ENCODE measurements around the gene CERCAM.
"Not testable (repeated sequence)": the region's sequence is repeated elsewhere in the genome, so short reads cannot be mapped to it uniquely, and the experiment has no call there.

The CERCAM gene

DNA sequence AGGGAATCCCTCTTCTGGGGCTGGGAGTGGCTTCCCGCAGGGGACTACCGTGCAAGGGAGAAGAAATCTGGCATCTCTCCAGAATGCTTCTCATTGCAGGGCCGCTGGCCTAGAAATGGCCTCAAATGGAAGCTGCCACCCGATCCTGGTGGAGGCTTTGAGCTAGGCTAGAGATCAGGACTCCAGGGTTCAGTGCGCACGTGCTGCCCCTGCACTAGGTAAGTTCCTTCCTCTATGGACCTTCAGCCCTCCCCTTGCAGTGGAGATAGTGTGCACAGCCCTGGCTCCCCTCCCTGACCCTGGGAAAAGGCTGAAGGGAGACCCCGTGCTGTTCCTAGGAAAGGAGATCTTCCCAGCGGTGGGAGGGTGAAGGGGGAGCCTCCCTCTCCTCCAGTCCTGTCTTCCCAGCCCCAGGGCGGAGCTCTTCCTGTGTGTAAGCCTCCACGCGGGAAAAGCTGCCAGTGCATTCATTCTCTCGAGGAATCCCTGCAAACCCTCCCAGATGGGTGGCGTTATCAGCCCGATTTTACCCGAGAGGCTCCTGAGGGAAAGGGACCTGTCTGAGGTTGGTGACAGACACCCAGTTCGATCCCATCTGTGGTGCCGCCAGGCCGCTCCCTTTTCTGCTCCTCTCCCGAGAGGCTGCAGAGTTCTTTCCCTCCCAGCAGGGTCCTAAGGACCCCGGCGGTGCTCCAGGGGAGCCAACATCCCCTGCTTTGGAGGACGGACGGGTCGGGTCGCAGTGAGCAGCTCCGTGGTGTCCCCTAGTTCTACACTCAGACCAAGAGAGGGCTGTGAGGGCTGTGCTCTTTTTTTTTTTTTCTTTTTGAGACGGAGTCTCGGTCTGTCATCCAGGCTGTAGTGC lies 1.4 kb upstream of the CERCAM start:
- no peak for DNase-seq

DNA sequence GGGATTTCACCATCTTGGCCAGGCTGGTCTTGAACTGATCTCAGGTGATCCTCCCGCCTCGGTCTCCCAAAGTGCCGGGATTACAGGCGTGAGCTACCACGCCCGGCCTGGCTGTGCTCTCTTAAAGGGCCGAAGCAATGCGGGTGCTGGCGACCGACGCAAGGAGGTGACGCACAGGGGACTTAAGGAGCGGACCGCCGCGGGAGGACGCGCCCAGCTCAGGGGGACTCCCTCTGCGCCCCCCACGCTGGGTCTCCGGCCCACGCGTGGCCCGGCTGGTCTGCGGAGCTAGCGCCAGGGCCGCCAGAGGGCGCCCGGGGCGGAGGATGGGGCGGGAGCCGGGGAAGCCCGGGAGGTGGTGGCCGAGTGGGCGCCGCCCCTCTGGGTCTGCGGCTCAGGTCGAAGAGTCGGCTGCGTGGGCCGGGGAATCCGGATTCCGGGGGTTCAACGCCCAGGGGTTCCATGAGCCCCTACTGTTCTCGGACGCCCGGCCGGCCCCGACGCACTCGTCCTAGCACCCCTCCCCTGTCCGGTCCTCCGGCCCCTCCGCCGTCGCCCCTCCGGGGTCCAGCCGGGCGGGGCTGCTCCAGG lies 502 bp upstream of the CERCAM start:
- peak; percentile 45 for DNase-seq

- DNase-seq, result no peak
Measured at GRCh38 chr9:128421482-128421996, 882 bp downstream of the CERCAM start.

DNA sequence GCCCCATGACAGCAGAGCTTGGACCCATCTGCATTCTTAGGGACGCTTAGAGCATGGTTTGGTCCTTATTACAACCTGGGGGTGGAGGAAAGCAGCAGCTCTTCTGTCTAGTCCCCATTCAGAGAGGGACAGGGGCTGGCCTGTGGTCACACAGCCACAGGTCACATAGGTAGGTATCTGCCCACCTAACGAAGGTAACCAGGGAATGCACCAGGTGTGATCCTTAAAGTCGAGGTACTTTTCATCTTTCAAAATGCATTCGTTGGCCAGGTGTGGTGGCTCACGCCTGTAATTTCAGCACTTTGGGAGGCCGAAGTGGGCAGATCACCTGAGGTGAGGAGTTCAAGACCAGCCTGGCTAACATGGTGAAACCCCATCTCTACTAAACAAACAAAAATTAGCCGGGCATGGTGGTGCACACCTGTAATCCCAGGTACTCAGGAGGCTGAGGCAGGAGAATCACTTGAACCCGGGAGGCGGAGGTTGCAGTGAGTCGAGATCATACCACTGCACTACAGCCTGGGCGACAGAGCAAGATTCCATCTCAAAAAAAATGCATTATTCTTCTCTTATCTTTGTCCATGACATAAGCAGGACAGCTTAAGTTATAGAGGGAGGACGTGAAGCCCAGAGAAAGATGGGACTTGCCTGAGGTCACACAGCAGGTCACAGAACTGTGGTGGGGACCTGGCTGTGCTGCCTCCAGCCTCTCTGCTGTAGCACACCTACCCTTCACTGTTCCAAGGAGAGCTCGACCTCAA lies 1.5 kb downstream of the CERCAM start:
- DNase-seq, result not testable (repeated sequence)

DNA sequence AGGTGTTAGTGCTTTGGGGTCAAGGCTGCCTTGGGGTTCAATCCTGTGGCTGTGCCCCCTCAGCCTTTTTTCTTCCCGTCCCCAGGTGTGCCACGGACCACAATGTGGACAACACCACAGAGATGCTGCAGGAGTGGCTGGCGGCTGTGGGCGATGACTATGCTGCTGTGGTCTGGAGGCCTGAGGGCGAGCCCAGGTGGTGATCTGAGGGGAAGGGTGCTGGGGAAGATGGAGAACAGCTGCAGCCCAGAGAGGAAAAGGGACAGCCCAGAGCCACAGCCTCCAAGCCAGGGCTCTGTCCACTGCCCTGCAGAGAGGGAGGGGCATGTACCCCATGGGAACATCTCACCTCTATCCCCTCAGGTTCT lies 2.1 kb downstream of the CERCAM start:
- DNase-seq, result no peak

DNA sequence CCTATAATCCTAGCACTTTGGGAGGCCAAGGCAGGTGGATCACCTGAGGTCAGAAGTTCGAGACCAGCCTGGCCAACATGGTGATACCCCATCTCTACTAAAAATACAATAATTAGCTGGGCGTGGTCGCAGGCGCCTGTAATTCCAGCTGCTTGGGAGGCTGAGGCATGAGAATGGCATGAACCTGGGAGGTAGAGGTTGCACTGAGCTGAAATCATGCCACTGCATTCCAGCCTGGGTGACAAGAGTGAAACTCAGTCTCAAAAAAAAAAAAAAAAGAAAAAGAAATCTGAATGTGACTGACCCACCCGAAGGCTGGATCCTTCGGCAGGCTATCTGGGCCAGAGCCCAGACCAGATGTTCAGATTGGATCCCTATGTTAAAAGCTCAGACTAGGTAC lies 2.7 kb downstream of the CERCAM start:
- DNase-seq, result not testable (repeated sequence)

GRCh38 chr9:128424268-128424780 lies 3.7 kb downstream of the CERCAM start:
- DNase-seq, result no peak

DNA sequence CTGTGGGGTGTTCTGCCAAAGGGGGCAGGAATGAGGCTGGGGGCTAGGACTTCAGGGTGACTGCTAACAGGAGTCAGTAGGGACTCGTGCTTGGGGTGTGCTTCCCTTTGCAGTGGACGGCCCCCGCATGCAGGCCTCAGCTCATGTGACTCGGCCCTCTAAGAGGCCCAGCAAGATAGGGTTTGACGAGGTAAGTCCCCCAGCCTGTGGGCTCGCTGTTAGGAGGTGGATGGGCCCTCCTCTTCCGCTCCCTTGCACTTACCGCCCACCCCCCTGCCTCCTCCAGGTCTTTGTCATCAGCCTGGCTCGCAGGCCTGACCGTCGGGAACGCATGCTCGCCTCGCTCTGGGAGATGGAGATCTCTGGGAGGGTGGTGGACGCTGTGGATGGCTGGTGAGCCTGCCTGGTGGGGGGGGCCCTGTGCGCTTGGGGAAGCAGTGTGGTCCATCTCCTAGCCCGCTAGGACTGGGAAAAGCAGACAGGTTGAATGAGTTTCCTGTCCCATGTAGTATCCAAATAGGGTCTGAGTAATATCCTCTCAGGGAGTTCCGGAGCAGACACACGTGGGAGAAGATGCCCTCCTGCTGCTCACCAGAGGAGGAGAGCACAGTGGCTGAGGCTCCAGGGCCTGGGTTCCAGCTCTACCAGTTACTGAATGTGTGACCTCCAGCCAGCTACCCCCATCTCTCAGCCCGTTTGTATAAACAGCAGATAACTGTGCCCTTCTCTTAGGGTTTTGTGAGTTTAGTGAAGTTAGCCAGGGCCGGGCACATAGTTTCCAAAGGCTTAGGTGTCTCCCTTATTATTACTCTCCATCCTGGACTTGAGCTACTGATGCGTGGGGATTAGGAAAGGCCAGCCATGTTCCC lies 8.2 kb downstream of the CERCAM start:
- no peak for DNase-seq

GRCh38 chr9:128429513-128430086 lies 8.9 kb downstream of the CERCAM start:
- no peak for DNase-seq

DNA sequence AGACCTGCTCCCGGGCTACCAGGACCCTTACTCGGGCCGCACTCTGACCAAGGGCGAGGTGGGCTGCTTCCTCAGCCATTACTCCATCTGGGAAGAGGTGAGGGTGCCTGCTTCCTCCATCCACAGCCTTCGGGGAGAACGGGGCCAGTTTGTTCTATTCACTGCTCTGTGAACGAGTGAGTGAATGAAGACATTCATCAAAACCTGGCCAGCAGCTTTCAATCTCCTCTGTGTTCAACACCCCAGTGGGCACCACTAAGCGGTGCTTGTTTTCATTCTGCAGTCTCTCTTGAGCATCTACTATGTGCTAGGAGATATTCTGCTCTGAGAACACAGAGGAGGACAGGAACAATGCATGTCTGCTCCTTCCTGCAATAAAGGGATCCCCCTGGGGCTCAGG lies 10.6 kb downstream of the CERCAM start:
- DNase-seq, result no peak

DNA sequence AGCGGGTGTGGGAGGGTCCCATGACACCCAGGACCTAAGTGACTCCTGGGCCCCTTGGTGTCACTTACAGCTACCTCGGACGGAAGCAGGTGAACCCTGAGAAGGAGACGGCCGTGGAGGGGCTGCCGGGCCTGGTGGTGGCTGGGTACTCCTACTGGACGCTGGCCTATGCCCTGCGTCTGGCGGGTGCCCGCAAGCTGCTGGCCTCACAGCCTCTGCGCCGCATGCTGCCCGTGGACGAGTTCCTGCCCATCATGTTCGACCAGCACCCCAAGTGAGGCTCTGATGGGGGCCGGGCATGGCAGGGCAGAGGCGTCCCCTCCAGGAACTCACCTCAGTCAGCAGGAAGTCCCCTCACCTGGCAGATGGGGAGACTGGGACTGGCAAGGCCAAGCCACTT lies 13.7 kb downstream of the CERCAM start:
- no peak for DNase-seq

GRCh38 chr9:128435611-128436010 lies 15.0 kb downstream of the CERCAM start:
- DNase-seq, result no peak

DNA sequence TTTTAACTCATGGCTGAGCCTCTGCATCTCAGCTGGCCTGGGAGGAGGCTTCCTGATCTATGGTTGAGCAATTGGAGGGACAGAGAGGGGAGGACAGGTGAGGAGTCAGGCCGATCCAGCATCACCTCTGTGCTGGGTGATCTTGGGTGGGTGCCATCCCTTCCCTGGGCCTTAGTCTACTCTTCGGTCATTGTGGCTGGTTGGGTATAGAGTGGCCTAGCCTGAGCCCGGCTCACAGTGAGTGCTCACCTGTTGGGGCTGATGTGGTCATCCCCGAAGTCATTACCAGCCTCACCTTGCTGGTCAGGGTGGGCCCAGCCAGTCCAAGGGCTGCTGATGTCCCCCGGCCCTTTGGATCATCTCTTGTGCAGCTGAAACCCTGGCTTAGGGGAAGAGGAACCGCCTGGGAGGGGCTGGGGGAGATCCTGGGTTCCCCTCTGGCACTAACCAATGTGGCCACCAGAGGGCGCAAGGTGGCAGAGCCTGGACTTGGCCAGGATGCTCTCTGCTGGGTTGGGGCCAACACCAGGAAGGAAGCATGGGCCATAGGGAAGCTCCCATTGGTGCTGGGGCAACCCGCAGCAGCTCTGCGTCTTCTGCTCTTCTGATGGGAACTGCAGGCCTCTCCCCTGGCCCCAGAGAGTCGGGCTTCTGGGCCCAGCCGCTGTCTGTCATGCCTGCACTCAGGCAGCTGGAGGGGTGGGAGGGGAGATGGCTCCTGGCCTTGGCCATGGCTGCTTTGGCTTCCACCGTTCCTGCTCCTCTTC lies 17.9 kb downstream of the CERCAM start:
- peak; percentile 70 for DNase-seq

- no peak for DNase-seq
Measured at GRCh38 chr9:128439273-128439672, 18.6 kb downstream of the CERCAM start.

DNA sequence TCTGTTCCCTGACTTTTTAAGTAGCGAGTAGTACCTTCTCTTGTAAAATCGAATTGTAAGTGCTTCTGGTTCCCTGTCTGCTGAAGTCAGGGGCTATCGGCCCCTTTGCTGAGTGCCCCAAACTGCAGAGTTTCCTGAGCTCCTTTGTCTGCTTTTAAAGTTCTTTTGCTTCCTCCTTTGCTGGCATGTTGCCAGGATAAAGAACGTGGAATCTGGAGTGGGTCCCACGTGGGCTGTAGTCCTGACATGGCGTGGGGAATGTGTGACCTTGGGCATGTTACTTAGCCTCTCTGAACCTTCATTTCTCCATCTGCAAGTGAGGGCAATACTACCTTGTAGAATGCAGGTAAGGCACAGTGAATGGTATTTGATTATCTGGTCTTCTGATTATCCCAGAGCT lies 21.5 kb downstream of the CERCAM start:
- no peak for DNase-seq

DNA sequence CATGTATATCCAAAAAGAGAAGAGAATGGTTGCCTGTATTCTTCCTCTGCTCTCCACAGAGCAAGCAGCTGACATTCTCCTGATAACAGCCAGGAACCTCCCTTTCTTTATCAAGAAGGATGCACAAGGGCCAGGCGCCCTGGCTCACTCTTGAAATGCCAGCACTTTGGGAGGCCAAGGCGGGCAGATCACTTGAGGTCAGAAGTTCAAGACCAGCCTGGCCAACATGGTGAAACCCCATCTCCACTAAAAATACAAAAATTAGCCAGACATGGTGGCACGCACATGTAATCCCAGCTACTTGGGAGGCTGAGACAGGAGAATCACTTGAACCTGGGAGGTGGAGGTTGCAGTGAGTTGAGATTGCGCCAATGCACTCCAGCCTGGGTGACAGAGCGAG lies 25.8 kb downstream of the CERCAM start:
- DNase-seq, result not testable (repeated sequence)

GRCh38 chr9:128448746-128449145 lies 28.1 kb downstream of the CERCAM start:
- no peak for DNase-seq

GRCh38 chr9:128454991-128455390 lies 34.3 kb downstream of the CERCAM start:
- DNase-seq, result no peak

DNA sequence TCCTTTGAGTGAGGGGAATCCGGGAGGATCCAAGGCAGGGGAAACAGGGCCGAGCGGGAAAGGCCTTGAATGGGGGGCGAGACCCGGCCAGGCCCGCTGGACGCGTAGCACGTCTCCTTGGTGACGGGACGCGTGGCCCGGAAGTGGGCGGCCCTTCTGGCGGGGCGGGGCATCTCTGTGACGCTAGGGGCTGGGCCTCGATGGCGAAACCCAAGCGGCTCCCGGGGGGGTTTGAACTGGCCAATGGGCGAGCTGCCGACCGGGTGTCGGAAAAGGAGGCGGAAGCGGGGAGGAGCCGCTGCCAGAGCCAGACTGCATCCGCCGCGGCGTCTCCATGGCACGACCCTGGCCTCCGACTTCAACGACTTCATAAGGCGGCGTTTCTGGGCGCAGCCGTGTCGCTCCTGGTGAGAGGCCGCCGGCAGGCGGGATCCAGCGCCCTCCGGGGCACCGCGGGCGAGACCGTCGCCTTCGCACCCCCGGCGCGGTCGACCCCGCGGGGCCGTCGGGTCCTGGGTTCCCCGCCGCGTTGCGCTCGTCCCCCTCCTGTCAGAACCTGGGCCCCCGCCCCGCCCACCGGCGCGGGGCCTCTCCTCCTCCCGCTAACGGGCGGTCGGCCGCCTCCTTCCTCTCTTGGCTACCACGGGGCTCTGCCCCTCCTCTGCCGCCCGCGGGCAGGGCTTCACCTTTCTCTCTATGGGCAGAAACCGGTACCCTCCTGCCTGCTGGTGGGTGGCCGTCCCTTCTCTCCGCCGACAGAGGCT lies 35.4 kb downstream of the CERCAM start, which contains the start of gene ODF2:
Gene ODF2, plus strand, starts transcription at position 158 of the 764 bp plus-strand sequence. Its CDS starts 86 bp downstream, at position 244.
- peak; percentile 94 for DNase-seq

- peak; percentile 51 for DNase-seq
Measured at GRCh38 chr9:128456613-128457061, 36.0 kb downstream of the CERCAM start.
